ENCODE measurements around the gene LPA.

- TF ChIP-seq CTCF (IDR thresholded peaks at IDR 0.05) (no peak), POLR2AphosphoS5 (IDR thresholded peaks at IDR 0.05) (no peak)
These were observed 119.3 kb downstream of the LPA start for GRCh38 chr6:160544802-160545201.
